GM18907 (cell line): ENCODE measurements around the gene UBA1.

Experiments
- ATAC-seq: cut with Tn5 transposase; IDR thresholded peaks from one replicate; pipeline ENCODE4 v1.9.1; 2021; ENCODE audit warnings: mild to moderate bottlenecking, moderate library complexity; ENCODE audit not compliant: unreplicated experiment

UBA1 gene

DNA sequence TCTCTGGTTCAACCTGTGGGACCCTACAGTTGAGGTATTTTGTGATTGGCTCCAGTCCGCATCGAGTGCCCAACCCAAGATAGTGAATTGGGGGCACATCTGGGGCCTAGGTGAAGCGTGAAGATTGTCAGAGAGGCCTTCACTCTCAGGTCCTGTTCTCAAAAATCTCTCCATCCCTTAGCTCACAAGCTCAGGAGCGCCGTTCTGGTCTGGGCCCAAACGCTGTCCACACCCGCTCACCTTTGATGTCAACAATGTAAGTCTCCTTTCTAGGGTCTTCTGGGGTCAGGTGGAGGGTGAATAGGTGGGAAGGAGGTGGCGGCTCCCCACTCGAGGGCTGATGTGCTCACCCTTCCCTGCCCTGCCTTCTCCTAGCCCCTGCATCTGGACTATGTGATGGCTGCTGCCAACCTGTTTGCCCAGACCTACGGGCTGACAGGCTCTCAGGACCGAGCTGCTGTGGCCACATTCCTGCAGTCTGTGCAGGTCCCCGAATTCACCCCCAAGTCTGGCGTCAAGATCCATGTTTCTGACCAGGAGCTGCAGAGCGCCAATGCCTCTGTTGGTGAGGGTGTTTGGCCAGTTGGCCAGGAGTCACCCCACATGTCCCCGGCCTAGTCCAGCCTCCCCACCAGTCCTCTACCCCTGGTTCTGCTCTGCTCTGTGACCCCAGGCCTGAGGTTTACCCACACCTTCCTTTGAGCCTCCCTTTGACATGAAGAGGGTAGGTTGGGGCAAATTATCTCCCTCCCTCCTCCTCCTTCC, 17.2 kb downstream of the UBA1 start:
- ATAC-seq: no peak

DNA sequence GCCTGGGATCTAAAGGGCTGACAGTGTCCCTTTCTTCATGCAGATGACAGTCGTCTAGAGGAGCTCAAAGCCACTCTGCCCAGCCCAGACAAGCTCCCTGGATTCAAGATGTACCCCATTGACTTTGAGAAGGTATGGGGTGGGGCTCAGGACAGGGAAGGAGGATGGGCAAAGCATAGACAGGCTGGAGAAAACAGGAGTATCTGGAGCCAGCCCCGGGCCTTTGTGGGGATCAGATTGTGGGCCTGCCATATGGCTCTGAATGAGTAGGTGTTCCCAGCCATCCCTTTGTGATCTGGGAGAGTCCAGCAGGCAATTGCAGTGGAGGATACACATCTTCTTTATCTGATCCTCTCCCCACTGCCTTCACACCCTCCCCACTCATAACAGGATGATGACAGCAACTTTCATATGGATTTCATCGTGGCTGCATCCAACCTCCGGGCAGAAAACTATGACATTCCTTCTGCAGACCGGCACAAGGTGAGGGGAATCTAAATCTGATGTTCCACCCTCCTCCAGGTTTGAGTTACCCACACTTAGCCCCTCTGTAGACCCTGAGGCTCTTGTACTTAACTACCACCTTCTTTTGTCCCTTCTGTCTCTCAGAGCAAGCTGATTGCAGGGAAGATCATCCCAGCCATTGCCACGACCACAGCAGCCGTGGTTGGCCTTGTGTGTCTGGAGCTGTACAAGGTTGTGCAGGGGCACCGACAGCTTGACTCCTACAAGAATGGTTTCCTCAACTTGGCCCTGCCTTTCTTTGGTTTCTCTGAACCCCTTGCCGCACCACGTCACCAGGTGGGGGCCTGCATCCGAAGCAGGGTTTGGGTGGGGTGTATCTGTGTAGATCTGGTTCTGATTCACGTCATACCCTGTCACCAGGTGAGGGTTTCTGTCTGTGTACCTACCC, 19.0 kb downstream of the UBA1 start:
- no peak for ATAC-seq

DNA sequence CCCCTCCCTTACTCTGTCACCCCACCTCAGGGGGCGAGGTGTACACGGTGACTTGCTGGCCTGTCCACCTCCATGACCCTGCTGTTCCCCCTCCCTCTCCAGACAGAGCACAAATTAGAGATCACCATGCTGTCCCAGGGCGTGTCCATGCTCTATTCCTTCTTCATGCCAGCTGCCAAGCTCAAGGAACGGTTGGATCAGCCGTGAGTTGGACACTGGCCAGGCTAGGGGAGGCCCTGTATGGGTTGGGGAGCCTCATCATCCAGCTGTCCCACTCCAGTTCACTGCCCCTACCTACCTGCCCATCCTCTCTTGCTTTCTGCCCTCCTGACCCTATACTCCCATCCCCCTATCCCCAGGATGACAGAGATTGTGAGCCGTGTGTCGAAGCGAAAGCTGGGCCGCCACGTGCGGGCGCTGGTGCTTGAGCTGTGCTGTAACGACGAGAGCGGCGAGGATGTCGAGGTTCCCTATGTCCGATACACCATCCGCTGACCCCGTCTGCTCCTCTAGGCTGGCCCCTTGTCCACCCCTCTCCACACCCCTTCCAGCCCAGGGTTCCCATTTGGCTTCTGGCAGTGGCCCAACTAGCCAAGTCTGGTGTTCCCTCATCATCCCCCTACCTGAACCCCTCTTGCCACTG, 20.9 kb downstream of the UBA1 start:
- ATAC-seq: no peak

DNA sequence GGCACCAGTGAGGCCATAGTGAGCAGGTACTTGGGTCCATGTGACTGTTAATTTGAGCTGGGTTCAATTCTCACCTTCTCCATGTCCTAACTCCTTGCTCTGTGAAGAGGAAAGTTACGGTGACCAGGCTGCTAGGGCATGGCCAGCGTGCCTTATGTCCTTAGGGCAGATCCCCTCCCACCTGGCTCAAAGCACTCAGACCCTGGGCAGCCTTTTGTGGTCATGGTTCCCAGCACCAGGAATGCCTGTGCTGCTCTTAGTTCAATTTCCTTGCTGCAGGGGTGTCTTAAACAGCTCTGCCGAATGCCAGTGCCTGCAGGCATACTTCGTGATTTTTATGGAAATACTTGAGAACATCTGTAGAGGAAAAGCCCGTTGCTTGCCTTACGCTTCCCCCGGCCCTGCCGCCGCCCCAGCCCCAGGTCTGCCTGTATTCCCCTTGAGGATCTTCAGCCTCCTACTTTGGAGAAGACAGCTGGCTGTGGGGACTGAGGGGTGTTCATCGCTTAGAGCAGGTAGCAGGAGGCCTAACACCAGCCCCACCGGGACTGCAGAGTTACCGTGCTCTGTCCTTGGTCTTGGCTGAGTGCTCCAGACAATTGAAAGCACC, 21.8 kb downstream of the UBA1 start:
- ATAC-seq: no peak

DNA sequence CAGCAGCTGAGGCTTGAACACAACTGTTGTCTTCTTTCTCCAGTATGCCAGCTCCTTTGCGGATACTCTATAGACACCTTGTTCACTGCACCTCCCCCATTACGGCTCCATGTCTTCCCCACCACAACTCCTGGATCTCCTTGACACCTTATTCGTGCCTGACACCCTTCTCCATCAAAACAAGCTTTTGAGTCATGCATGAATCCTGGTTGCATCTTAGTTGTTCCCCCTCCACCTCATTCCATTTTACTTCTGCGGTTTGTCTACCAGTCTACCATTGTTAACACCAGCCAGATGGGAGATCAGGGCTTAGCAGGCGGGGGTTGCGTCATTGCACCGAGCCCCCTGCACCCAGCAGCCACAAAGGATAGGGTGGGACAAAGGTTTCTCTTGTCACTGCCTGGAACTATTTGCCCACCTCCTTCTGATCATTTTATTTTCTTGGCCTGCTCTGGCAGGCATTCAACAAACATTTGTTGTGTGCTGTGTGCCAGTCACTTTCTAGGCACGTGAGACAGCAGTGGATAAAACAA, 22.8 kb downstream of the UBA1 start:
- ATAC-seq: no peak

DNA sequence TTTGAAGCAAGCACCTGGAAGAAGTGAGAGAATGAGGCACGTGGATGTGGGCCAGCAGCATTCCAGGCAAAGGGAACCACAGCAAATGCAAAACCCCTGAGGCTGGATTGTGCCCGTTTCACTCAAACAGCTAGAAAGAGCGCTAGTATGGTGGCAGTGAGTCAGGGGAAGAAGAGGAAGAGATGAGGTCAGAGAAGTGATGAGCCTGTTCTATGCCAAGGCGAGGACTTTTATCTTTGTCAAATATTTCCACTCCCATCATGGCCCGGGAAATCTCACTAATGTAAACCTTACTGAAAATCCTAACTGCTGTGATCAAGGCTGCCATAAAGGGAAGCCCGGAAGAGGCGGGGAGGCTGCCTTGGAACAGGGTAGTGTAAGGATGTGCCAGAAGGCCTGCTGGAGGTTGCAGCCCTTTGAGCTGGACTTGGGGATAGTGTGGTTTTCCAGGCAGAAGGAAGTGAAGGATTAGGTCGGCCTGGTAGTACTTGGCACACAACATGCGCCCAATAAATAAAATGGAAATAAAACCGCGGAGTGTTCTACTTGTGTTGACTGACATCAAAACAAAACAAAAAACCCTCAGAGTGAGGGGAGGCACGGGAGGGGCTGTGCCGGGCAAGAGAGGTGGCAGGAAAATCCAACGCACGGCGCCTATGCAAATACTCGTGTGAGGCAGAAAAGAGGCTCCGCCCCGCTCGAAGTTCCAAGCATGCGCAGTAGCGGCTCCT, 23.7 kb downstream of the UBA1 start:
- no peak for ATAC-seq

DNA sequence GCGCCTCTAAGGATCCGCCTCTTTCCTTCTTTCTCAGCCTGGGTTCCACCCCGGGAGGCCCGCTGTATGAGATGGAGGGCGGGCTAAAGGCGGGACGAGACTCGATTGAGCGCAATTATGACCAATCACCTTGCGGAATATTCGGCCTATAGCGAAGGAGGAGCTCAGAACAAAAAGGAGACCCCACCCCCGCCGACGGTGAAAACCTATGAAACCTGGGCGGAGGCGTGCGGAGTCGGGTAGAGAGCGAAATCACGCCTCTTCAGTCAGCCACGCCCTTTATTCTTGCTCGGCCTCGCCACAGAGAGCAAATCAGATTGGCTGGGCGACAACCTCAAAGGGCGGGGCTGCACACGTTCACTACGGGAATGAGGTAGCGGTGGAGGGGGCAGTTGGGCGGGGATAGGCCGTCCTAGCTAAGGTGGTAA, 24.2 kb downstream of the UBA1 start:
- peak; percentile 94 for ATAC-seq

DNA sequence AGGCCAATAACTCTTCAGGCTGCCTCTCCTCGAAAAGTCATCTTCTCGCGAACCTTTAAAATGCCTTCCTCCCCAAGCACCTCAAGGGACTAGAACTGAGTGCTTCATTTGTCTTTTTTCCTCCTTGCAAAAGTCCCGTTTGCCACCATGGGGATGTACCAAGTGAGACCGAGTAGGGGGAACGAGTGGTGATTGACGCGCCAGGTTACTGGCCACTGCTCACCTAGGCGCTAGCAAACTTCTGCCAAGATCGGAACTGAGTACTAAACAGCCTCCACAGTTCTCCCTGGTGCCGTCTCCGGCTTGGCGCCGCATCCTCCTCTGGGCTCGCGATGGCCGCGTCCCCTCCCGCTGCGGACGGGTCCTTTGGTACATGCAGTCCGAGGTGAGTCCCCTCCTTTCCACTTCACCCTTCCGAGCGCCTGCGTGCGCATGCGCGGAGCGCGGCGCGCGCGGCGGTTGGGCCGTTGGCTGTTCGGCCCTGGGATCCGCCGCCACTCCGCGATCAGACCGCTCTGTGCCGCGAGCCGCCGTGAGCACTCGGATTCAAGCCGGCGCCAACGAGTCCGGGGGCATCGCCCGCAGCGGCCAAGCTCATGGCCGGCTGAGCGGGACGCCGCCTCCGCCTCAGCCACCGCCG, 24.8 kb downstream of the UBA1 start, which contains the start of gene CDK16:
CDK16 (plus strand) TSS at position 402 of the 640 bp plus-strand sequence. CDS start 4,877 bp downstream, outside the sequence.
- ATAC-seq: peak; percentile 52

DNA sequence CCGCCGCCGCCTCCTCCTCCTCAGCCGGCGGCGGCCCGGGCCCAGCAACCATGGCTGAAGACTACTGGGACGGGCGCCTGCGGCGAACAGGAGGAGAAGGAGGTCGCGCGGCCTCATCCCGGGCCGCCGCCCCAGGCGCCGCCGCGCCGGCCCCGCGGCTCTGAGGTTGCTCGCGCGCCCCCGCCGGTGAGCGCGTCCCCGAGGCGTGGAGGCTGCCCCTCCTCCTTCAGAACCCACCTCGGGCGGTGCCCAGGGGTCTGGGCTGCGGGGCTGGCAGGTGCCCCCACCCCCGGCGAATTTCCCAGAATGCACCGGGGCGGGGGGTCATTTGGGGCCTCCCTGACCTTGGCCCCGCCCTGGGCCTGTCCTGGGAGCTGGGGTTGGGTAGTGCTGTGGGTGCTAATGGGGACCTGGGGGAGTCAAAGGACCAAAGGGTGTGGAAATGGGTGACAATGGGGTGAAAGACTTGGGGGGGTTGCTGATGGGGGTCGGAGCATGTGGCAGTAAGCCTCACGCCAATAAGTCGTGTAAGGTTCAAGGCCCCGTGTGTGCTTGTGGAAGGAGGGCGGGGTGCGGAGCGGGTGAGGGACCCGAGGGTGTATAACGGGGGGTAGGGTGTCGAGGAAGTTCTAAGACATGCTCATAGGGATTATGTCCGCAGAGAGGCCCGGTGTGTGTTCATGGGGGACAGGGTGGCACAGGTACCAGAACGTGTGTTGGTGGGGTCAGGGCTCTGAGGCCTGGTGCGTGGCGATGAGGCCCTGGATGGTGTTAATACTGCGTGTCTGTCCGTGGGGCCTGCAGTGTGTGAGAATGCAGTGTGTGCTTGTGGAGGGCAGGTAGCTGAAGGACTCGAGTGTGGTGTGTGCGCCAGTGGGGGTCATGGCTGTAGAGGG, 25.5 kb downstream of the UBA1 start:
- no peak for ATAC-seq

DNA sequence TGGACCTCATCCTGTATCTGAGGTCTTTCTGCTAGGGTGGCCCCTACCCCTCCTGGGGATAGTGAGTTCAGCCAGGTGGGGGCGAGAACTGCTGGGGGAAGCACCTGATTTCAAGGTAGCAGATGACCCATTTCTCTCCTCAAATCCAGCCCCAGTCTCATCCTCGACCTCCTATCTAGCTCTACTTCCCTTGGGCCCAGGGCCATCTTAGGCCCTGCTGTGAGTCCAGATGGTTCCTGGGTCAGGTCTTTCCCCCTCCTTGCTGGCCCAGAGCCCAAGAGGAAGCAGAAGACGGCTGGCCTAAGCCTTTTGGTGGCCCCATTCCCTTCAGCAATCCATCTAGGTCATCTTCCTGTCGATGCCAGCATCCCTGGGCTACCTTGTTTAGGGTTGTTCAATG, 28.1 kb downstream of the UBA1 start:
- ATAC-seq: no peak

DNA sequence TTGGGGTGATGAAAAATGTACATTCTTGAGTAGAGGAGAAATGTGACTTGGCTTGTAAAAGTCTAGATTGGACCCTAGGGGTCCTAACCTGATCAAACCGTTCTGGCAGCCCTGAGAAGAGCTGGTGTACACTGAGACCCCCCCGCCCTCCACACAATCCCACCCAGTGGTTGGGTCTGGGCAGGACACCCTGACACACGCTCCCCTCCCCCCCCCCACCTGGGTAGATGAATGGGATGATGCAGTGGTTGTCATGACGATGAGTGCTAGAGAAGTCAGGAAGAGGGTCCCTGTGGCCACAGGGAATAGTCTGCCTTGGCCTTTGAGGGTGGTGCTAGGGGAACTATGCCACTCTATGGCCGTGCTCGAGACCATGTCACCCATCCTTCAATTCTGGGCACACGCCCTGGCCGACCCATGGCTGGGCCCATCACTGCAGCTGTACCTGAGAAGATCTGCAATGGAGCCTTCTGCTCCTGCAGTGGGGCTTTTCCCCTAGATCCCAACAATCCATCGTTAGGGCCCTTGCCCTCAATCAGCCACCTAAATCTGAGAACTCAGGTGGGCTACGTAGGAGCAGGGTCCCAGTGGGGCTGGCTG, 29.2 kb downstream of the UBA1 start:
- no peak for ATAC-seq

DNA sequence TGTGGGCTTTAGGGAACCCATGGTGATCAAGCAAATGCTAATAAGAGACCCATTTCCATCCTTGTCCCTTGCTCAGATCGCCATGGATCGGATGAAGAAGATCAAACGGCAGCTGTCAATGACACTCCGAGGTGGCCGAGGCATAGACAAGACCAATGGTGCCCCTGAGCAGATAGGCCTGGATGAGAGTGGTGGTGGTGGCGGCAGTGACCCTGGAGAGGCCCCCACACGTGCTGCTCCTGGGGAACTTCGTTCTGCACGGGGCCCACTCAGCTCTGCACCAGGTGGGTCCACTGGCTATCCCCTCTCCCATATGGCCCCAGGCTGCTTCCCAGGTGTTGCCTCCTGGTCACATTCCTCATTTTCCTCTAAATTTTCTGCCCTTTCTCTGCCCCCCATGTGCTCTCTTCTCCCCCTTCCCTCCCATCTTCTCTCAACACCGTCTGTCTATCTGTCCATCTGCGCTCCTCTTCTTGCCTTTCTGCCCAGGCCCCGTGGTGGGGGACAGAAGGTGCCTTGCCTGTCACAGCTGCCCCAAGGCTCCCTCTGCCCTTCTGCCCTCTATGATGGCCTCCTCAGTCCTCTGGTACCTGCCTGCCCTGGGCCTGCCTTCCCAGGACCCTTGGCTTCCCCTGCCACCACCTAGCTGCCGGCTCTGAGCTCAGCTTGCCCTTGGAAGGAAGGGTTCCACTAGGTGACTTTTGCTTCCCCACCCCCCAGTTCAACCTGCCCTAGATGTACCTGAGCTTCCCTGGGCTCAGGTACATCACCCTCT, 30.0 kb downstream of the UBA1 start:
- no peak for ATAC-seq

DNA sequence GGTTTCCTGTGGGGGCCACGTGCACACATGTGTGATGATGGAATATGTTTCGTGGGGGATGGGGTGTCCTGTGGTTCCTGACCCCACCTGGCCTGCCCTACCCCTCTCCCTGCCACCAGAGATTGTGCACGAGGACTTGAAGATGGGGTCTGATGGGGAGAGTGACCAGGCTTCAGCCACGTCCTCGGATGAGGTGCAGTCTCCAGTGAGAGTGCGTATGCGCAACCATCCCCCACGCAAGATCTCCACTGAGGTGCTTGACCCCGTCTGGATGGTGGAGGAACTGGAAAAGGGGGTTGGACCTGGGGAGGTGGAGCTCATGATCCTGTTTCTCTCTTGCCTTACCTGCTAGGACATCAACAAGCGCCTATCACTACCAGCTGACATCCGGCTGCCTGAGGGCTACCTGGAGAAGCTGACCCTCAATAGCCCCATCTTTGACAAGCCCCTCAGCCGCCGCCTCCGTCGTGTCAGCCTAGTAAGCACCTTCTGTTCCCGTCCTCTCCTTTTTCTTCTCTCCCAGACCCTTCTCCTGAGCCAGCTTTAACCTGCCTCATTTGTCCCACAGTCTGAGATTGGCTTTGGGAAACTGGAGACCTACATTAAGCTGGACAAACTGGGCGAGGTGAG, 30.8 kb downstream of the UBA1 start:
- ATAC-seq: no peak

DNA sequence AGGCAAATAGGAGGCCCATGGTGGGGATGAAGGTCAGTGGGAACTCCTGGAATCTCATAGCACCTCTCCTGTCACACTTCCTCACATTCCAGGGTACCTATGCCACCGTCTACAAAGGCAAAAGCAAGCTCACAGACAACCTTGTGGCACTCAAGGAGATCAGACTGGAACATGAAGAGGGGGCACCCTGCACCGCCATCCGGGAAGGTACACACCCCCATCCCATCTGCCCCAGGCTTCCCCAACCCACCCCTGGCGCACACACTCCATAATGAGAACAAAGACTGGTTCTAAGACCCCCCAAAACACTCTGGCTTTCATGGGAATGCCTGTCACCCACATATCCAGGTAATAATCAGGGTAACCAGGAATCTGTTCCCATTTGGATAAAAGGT, 31.3 kb downstream of the UBA1 start:
- ATAC-seq: no peak

DNA sequence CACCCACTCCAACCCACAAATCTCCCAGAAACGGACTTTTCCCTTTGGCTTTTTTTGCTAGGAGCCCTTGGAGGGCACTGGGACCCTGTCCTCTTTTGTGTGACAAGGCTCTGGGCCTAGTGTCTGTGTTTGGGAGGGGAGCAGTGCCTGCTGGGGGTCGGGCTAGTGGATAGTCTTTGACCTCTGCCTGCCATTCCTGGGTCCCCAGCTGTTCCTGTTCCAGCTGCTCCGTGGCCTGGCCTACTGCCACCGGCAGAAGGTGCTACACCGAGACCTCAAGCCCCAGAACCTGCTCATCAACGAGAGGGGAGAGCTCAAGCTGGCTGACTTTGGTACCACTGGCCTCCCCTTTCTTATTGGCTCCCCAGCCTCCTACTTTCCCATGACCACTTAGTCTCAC, 32.4 kb downstream of the UBA1 start:
- no peak for ATAC-seq

DNA sequence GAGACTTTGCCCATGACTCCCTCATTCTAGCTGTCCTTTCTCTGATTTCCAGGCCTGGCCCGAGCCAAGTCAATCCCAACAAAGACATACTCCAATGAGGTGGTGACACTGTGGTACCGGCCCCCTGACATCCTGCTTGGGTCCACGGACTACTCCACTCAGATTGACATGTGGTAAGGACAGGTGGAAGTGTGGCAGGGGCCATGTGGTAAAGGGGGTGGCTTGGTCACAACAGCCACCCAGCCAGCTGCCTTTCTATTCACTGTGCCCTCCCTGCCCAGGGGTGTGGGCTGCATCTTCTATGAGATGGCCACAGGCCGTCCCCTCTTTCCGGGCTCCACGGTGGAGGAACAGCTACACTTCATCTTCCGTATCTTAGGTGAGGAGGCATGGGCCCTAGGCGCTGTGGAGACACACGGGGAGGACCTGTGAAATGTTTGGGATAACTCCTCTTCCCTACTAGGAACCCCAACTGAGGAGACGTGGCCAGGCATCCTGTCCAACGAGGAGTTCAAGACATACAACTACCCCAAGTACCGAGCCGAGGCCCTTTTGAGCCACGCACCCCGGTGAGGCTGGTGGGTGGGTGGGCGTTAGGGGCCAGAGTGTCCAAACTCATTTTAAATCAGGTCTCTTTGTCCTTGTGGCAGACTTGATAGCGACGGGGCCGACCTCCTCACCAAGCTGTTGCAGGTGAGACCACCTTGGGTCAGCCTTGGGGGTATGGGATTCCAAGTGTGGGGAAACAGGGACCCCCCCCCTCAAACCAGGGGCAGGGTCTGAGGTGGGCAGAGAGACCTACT, 33.1 kb downstream of the UBA1 start:
- ATAC-seq: no peak

DNA sequence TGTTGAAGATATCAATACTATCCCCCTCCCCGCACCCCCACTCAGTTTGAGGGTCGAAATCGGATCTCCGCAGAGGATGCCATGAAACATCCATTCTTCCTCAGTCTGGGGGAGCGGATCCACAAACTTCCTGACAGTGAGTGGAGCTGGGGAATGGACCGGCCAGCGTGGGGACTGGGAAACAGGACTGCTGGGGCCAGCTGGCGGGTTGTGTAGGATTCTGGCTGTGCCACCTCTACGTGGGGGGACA, 33.6 kb downstream of the UBA1 start:
- no peak for ATAC-seq
